CD4-positive, alpha-beta T cell treated with Interleukin-17A for 1 hour (primary cell): ENCODE results near the gene RAB3D.

ENCODE experiments used
- DNase-seq: peaks from one replicate; pipeline ENCODE4 v3.0.0-alpha.2; 2020

The RAB3D gene

DNA sequence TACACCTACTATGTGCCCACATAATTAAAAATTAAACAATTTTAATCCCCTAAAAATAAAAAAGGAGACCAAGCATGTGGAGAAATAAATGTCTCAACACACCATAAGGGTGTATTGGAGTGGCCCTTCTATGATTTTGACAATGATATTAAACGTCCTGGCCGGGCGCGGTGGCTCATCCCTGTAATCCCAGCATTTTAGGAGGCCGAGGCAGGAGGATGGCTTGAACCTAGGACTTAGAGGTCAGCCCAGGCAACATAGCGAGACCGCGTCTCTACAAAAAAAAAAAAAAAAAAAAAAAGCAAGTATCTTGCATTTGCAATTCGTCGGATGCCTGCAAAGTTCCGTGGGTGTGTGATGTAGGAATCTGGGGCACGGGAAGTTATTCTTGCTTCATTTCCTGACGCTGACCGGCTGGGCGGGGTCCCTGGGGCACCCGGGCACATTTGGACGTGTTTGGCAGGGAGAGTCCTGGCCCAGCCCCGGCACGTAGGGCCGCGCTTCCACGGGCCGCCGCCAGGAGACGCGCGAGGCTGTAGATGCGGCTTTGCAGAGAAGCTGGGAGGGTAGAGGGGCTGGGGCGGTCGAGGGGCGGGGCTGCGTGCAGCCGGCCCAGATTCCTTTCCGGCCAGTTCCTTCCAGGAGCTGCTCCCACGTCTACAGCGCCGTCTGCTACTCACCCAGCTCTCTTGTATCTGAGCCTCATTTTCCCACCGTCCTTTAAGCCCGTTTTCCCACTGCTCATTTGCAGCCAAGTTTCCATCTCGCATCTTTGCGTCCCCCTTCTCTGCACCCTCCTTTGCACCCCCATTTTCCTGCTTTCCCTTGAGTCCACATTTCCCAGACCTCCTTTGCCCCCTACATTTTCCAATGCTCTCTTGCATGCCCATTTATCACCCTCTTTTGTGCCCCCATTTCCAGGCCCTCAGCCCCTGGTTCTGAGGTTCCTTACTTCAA, 45.7 kb downstream of the RAB3D start:
- peak; percentile 80 for DNase-seq

DNA sequence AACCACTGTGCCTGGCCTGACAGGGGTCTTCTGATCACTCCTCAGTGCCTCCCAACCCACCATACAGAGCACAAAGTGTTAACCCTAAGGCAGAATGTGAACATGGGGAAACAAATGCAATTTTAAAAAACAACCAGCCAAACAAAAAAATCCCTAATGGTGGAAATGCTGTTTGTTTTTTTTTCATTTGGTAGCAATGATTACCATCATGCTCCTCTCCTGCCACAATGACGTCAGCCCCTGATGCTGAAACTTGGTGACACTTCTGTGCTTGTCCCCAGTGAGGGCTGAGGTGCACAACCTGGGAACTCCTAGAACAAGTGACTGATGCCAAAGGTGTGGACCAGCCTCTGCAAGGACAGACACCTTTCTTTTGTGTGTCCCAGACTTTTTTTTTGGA, 47.5 kb downstream of the RAB3D start:
- no peak for DNase-seq

DNA sequence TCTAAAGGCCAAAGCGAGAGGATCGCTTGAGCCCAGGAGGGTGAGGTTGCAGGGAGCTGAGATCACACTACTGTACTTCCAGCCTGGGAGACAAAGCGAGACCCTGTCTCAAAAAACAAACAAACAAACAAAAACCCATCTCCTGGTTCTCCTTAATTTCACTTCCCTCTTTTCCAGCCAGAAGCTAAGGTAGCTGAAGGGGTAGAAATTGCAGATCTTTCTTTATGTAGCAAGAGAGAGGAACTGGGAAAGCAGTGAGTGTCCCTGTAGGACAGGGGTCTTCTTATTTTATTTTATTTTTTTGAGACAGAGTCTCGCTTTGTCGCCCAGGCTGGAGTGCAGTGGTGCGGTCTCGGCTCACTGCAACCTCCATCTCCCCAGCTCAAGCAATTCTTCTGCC, 48.0 kb downstream of the RAB3D start:
- no peak for DNase-seq

DNA sequence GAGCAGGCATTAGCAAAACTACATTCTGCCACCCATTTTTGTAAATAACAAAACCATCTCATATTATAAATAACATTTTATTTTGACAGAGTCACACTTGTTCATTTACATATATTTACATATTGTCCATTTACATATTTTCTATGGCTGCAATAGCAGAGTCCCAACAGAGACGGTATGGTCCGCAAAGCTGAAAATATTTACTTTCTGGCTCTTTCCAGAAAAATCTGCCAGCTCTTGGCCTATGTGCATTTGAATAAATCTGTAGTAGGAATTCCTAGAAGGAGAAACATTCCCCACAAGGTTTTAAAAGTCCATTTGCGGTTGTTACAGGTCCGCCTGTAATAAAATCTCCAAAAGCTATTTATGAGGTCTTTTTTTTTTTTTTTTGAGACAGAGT, 49.2 kb downstream of the RAB3D start:
- no peak for DNase-seq

DNA sequence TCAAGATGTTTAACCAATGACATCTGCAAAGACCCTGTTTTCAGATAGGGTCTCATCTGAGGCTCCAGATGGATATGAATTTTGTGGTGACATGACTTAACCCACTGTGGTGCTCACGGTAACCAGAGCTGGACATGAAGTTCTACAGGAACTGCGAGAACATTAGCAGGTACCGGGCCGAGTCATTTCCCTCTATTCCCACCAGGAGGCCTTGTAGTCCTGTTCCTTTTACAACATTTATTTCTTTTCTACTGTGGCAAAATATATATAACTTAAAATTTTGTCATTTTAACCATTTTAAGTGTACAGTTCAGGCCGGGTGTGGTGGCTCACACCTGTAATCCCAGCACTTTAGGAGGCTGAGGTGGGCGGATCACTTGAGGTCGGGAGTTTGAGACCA, 51.1 kb downstream of the RAB3D start:
- DNase-seq: no peak

DNA sequence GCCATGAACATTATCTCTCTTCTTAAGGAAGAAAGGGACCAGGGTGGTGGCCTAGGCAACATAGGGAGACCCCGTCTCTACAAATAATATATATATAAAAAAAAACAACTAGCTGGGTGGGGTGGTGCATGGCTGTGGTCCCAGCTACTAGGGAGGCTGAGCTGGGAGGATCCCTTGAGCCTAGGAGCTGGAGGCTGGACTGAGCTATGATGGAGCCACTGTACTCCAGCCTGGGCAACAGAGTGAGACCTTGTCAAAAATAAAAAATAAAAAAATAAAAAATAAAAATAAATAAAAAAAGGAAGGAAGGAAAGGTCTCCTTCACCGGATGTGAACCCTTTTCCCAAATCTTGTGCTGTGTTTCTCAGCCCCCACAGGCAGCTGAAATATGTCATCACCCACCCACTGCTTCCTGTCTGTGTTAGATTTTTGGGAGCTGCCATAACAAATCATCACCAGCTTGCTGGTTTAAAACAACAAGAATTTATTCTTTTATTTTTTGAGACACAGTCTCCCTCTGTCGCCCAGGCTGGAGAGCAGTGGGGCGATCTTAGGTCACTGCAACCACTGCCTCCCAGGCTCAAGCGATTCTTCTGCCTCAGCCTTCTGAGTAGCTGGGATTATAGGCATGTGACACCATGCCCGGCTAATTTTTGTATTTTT, 53.0 kb downstream of the RAB3D start:
- DNase-seq: no peak

DNA sequence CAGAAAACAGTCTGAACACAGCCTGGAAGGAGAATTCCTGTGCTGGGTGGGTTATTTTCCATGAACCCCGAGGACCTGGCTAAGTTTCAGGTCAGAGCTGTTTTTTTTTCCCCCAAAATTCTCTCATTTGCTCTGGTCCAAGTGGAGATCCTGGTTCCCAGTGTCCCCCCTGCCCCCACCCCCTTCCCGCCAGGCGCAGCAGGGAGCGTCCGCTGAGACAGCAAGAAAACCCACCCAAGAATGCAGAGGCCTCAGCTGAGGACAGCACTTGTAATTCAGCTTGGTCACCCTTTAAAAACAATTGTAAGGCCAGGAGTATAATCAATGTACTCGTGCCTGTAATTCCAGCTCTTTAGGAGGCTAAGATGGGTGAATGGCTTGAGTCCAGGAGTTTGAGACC, 54.9 kb downstream of the RAB3D start:
- no peak for DNase-seq

DNA sequence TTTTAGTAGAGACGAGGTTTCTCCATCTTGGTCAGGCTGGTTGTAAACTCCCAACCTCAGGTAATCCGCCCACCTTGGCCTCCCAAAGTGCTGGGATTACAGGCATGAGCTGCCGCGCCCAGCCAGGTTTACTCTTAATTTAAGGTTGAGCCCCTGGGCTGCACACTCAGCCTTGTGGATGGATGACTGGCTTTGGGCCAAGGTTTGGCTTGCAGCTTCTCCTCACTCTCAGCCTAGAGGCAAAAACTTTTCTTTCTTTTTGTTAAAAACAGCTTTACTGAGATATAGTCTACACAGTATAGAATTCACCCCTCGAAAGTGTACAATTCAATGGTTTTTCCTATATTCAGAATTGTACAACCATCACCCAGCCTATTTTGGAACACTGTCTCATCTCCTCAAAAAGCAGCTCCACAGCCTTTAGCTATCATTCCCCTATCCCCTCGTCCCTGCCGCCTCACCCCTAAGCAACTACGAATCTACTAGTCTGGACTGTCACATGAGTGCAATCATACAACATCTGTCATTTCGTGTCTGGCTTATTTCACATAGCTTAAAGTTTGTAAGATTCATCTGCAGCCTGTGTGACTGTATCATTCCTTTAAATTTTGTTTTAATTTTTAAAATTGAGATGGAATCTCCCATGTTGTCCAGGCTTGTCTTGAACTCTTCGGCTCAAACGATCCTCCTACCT, 58.0 kb downstream of the RAB3D start:
- DNase-seq: no peak

DNA sequence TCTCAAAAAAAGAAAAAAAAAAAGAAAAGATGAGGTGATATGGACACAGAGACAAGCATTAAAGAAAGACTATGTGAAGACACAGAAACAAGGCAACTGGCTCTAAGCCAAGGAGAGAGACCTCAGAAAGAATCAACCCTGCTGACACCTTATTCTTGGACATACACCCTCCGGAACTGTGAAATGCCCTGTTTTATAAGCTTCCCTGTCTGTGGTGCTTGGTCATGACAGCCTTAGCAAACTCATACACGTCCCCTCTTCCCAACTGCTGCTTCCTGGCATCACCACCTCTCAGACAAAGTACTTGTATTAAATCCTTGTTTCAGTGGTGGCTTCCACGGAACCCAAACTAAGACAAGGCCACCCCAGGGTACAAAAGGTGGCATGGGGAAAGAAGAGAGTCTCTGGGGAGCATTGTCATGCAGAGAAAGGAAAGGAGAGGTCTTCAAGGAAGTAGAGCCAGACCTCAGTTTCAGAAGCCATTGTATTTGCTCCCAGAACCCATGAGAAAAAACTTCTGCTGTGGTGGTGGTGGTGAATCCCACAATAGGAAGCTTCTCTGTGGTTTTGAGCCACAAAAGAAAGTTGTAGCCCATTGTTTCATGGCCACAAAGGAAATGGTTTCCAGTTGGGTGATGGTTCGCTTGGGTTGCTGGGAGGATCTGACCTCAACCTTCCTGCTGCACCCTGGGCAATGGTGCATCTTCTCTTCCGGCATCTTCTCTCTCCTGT, 59.8 kb downstream of the RAB3D start:
- peak; percentile 78 for DNase-seq

DNA sequence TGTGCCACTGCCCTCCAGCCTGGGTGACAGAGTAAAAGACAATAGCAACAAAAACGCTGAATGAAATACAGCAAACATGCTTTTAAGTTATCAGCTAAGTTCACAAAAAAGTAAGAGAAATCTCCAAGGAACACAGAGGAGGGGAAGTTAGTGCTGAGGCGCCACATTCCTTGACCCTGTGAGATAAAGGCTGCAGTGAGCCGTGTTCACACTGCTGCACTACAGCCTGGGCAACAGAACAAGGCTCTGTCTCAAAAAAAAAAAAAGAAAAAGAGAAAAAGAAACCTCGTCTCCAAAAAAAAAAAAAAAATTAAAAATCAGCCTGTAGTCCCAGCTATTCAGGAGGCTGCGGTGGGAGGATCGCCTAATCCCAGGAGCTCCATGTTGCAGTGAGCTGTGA, 60.8 kb downstream of the RAB3D start:
- no peak for DNase-seq

DNA sequence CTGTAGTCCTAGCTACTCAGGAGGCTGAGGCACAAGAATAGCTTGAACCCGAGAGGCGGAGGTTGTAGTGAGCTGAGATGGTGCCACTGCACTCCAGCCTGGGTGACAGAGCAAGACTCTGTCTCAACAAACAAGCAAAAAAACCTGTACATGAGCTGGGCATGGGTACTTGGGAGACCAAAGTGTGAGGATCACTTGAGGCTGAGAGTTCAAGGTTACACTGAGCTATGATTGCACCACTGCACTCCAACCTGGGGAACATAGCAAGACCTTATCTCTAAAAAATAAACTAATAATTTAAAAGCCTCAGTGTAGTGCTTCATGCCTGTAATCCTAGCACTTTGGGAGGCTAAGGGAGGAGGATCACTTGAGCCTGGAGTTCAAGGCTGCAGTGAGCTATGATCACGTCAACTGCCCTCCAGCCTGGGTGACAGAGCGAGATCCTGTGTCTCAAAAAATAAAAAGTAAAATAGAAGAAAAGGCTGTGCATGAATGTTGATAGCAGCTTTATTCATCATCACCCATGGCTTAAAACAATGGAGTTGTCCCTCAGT, 64.8 kb downstream of the RAB3D start:
- DNase-seq: no peak

DNA sequence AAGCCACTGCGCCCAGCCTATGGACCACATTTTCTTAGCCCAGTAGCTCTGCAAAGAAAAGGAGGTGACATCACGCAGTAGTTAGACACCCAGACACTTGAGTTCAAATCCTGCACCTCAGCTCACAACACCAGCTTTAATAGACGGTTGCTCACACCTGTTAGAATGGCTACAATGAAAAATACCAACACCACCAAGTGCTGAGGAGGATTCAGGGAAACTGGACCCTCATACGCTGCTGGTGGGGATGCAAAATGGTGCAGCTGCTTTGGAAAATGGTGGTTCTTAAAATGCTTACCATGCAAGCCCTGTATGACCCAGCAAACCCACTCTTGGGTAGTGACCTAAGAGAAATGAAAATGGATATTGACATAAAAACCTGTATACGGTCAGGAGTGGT, 65.5 kb downstream of the RAB3D start:
- no peak for DNase-seq

DNA sequence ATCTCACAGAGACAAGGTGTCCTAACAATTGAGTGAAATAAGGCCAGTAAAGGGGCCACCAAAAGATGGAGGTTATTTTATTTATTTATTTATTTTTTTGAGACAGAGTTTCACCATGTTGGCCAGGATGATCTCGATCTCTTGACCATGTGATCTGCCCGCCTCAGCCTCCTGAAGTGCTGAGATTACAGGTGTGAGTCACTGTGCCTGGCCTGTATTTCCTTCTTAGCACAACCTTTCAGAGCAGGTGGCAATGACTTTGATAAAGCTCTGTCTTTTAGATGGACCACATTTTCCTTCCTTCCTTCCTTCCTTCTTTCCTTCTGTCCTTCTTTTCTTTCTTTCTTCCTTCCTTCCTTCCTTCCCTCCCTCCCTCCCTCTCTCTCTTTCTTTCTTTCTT, 66.2 kb downstream of the RAB3D start:
- DNase-seq: no peak
